ENCODE data around the gene PRKG1. TPM values are rescaled to one million over a fixed set of nuclear protein-coding genes. Genes with fewer than 3 reads are reported as not detected.

PRKG1 gene
- total and polyA plus RNA-seq, 2 donors (not counting 1 experiment from before 2014, with no cell fraction given), result 45.8 to 71.8 TPM

DNA sequence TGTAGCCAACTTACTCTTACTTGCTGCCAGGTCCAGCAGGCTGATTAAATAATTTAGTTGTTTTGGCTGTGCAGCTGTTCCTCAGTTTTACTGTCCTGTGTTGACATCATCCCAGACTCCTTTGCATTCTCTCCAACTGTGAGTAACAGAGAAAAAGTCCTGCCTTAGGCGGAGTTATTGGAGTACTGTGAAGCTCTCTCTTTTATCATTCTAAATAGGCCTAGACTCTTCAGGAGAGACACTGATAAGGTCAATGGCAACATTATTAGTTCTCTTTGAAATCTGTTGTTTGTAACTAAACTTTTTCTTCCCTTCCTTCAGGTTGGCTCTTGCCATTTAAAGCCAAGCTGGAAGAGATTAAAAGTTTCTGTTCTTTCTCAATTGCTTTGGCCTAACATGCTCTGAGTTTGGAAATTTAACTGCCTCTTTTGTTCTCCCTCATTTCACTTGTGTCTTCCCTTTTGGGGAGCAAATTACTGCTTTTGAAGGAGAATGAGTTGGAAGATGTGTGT is 840.8 kb downstream of the PRKG1 start:
- no peak for DNase-seq (ENCODE audit: low read depth in 2 of 2)

DNA sequence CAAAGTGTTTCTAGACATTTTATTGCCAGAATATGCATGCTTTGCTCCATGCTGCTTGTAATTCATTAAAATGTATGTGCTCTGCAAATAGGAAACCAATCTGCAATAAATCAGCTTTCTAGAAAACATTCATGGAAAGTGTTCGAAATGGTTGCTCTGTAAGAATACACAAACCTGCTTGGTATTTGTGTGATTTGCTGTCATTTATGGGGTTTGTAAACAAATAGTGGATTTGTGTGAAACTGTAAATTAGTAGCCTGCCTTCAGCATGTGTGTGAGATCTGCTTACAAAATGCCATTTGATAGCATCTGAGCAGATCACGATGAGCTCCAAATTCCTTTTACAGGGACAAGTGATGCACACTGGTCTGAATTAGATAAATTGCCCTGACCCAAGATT is 844.2 kb downstream of the PRKG1 start:
- Histone ChIP-seq H3K36me3 (ENCODE audit: control insufficient read depth, insufficient read depth, low read length) (no peaks in the 10 kb centered on the region), H3K27ac (ENCODE audit: insufficient read depth, low read length) (no peak overlapping the region), H3K9ac (ENCODE audit: insufficient read depth, low read length) (no peak overlapping the region), H3K4me3 (replicated peaks in 1 of 4; ENCODE audit: control extremely low read depth in 1 of 4, insufficient read depth in 1 of 4, low read depth in 3 of 4, low read length in 4 of 4) (no peak overlapping the region), H2AFZ (ENCODE audit: low read length) (no peak overlapping the region), H3K79me2 (ENCODE audit: control insufficient read depth, insufficient read depth, low read length) (no peaks in the 10 kb centered on the region), H3K27me3 (ENCODE audit: control insufficient read depth, insufficient read depth, low read length) (no peaks in the 10 kb centered on the region), H3K9me3 (ENCODE audit: control insufficient read depth, insufficient read depth, low read depth, low read length) (no peaks in the 10 kb centered on the region), H4K20me1 (ENCODE audit: control insufficient read depth, extremely low read depth, insufficient read depth, low read length) (no peaks in the 10 kb centered on the region), H3K4me2 (ENCODE audit: extremely low read depth, insufficient read depth, low read length) (no peak overlapping the region), H3K4me1 (ENCODE audit: control insufficient read depth, extremely low read depth, insufficient read depth, low read length) (no peaks in the 10 kb centered on the region)
- no peak for TF ChIP-seq EZH2 (IDR thresholded peaks at IDR 0.05; ENCODE audit: low read length, missing control alignments)
- no peak for DNase-seq (ENCODE audit: low read depth in 2 of 2)

More for the DNA sequence above, 840.8 kb downstream of the PRKG1 start:
- H3K4me2 ChIP-seq (ENCODE audit: extremely low read depth, insufficient read depth, low read length), result no peak overlapping the region
- H3K79me2 ChIP-seq (ENCODE audit: control insufficient read depth, insufficient read depth, low read length), result no peaks in the 10 kb centered on the region
- H3K9me3 ChIP-seq (ENCODE audit: control insufficient read depth, insufficient read depth, low read depth, low read length), result no peaks in the 10 kb centered on the region
- no peak overlapping the region for H2AFZ ChIP-seq (ENCODE audit: low read length)
- H3K27ac ChIP-seq (ENCODE audit: insufficient read depth, low read length), result no peak overlapping the region
- H3K9ac ChIP-seq (ENCODE audit: insufficient read depth, low read length), result no peak overlapping the region
- no peak overlapping the region for H3K4me3 ChIP-seq (replicated peaks in 1 of 4; ENCODE audit: control extremely low read depth in 1 of 4, insufficient read depth in 1 of 4, low read depth in 3 of 4, low read length in 4 of 4)
- H3K27me3 ChIP-seq (ENCODE audit: control insufficient read depth, insufficient read depth, low read length), result no peaks in the 10 kb centered on the region
- TF ChIP-seq CTCF (conservative IDR thresholded peaks at IDR 0.05 in 1 of 2, IDR thresholded peaks at IDR 0.05 in 1 of 2; ENCODE audit: low read depth in 1 of 2, low read length in 2 of 2) (no peak), EZH2 (IDR thresholded peaks at IDR 0.05; ENCODE audit: low read length, missing control alignments) (no peak)
- H3K4me1 ChIP-seq (ENCODE audit: control insufficient read depth, extremely low read depth, insufficient read depth, low read length), result no peaks in the 10 kb centered on the region
- H4K20me1 ChIP-seq (ENCODE audit: control insufficient read depth, extremely low read depth, insufficient read depth, low read length), result no peaks in the 10 kb centered on the region
- H3K36me3 ChIP-seq (ENCODE audit: control insufficient read depth, insufficient read depth, low read length), result no peaks in the 10 kb centered on the region

GRCh38 chr10:51918884-51919325 is 844.6 kb downstream of the PRKG1 start:
- Histone ChIP-seq H3K9ac (ENCODE audit: insufficient read depth, low read length) (no peak overlapping the region), H3K79me2 (ENCODE audit: control insufficient read depth, insufficient read depth, low read length) (no peaks in the 10 kb centered on the region), H3K36me3 (ENCODE audit: control insufficient read depth, insufficient read depth, low read length) (no peaks in the 10 kb centered on the region), H3K4me1 (ENCODE audit: control insufficient read depth, extremely low read depth, insufficient read depth, low read length) (no peaks in the 10 kb centered on the region), H3K27ac (ENCODE audit: insufficient read depth, low read length) (no peak overlapping the region), H3K4me2 (ENCODE audit: extremely low read depth, insufficient read depth, low read length) (no peak overlapping the region), H2AFZ (ENCODE audit: low read length) (no peak overlapping the region), H3K27me3 (ENCODE audit: control insufficient read depth, insufficient read depth, low read length) (no peaks in the 10 kb centered on the region), H3K4me3 (replicated peaks in 1 of 4; ENCODE audit: control extremely low read depth in 1 of 4, insufficient read depth in 1 of 4, low read depth in 3 of 4, low read length in 4 of 4) (no peak overlapping the region), H4K20me1 (ENCODE audit: control insufficient read depth, extremely low read depth, insufficient read depth, low read length) (no peaks in the 10 kb centered on the region), H3K9me3 (ENCODE audit: control insufficient read depth, insufficient read depth, low read depth, low read length) (no peaks in the 10 kb centered on the region)
- DNase-seq (ENCODE audit: low read depth in 2 of 2), result no peak
- no peak for TF ChIP-seq EZH2 (IDR thresholded peaks at IDR 0.05; ENCODE audit: low read length, missing control alignments)
- TF ChIP-seq CTCF (conservative IDR thresholded peaks at IDR 0.05 in 1 of 2, IDR thresholded peaks at IDR 0.05 in 1 of 2; ENCODE audit: low read depth in 1 of 2, low read length in 2 of 2), result no peak
